GM19328 (cell line): Measurements from ENCODE around the gene DUS2.
"Not testable (repeated sequence)": the region's sequence is repeated elsewhere in the genome, so short reads cannot be mapped to it uniquely, and the experiment has no call there.

Experiments used
- ATAC-seq: cut with Tn5 transposase; IDR thresholded peaks from one replicate; pipeline ENCODE4 v1.9.1; 2021; ENCODE audit warnings: mild to moderate bottlenecking, moderate library complexity; ENCODE audit not compliant: unreplicated experiment

Gene DUS2

GRCh38 chr16:67998231-67998778, 24.8 kb upstream of the DUS2 start:
- ATAC-seq, result not testable (repeated sequence)

- ATAC-seq, result not testable (repeated sequence)
Measured at GRCh38 chr16:67998779-67999688, 24.1 kb upstream of the DUS2 start, which contains the start of gene DPEP2. Gene DPEP2 (minus strand): TSS chr16:67999484. CDS start chr16:67993212, 6,272 bp downstream.

- no peak for ATAC-seq
Measured at GRCh38 chr16:67999985-68000384, 23.1 kb upstream of the DUS2 start.

GRCh38 chr16:68000450-68000849, 22.6 kb upstream of the DUS2 start:
- ATAC-seq, result no peak

- ATAC-seq, result no peak
Measured at GRCh38 chr16:68003031-68003430, 20.1 kb upstream of the DUS2 start.

- ATAC-seq, result no peak
Measured at GRCh38 chr16:68005211-68005610, 17.9 kb upstream of the DUS2 start.

GRCh38 chr16:68005786-68006286, 17.2 kb upstream of the DUS2 start:
- no peak for ATAC-seq

GRCh38 chr16:68009157-68009735, 13.8 kb upstream of the DUS2 start:
- no peak for ATAC-seq

GRCh38 chr16:68009872-68010271, 13.2 kb upstream of the DUS2 start:
- ATAC-seq, result not testable (repeated sequence)

GRCh38 chr16:68013440-68013839, 9.6 kb upstream of the DUS2 start:
- ATAC-seq, result no peak

- ATAC-seq, result no peak
Measured at GRCh38 chr16:68015681-68016080, 7.4 kb upstream of the DUS2 start, which contains the start of gene DPEP2NB. Gene DPEP2NB (minus strand): TSS chr16:68015911. CDS start chr16:68015770, 141 bp downstream.

- no peak for ATAC-seq
Measured at GRCh38 chr16:68019167-68019680, 3.9 kb upstream of the DUS2 start.

GRCh38 chr16:68021490-68021889, 1.6 kb upstream of the DUS2 start:
- no peak for ATAC-seq

GRCh38 chr16:68022278-68022727, 781 bp upstream of the DUS2 start:
- peak; percentile 13 for ATAC-seq

GRCh38 chr16:68028996-68029395, 5.9 kb downstream of the DUS2 start:
- no peak for ATAC-seq

- not testable (repeated sequence) for ATAC-seq
Measured at GRCh38 chr16:68030108-68030507, 7.0 kb downstream of the DUS2 start.

GRCh38 chr16:68031951-68032350, 8.9 kb downstream of the DUS2 start:
- no peak for ATAC-seq

- no peak for ATAC-seq
Measured at GRCh38 chr16:68033101-68033500, 10.0 kb downstream of the DUS2 start.

GRCh38 chr16:68035227-68035626, 12.1 kb downstream of the DUS2 start:
- ATAC-seq, result no peak

- ATAC-seq, result no peak
Measured at GRCh38 chr16:68037841-68038597, 14.9 kb downstream of the DUS2 start.
